OCI-LY3 (cell line): ENCODE measurements around the gene RAB27B.

Experiments
- H2AFZ ChIP-seq: fragments of 200-600, 300-600 bp; shearing (Covaris generic); 2 replicates; pipeline ENCODE4 v1.6.0; 2014; ENCODE audit warnings: antibody characterized with exemption, low read depth, low read length
- H3K27ac ChIP-seq: fragments of 200-600, 300-600 bp; sonication (generic); 2 replicates; pipeline ENCODE4 v1.5.1; 2014; ENCODE audit warnings: mild to moderate bottlenecking, low read length, moderate library complexity, mixed read lengths
- H3K27me3 ChIP-seq: fragments of 200-600, 300-600 bp; sonication (generic); 2 replicates; pipeline ENCODE4 v1.6.1; 2014; ENCODE audit warnings: low read depth, low read length, mixed read lengths
- H3K36me3 ChIP-seq: fragments of 200-600, 300-600 bp; sonication (generic); replicated peaks from 2 replicates; pipeline ENCODE3; 2014; ENCODE audit warnings: low read depth, low read length, mixed read lengths
- H3K4me1 ChIP-seq: fragments of 300-600, 200-600 bp; sonication (generic); 2 replicates; pipeline ENCODE4 v1.6.1; 2014; ENCODE audit warnings: low read length, mixed read lengths
- H3K4me2 ChIP-seq: fragments of 200-600, 300-600 bp; sonication (generic); 2 replicates; pipeline ENCODE4 v1.6.1; 2014; ENCODE audit warnings: low read length, mixed read lengths
- H3K4me3 ChIP-seq: fragments of 300-600, 200-600 bp; sonication (generic); 2 replicates; pipeline ENCODE4 v1.5.1; 2014; ENCODE audit warnings: antibody characterized with exemption, mild to moderate bottlenecking, low read length, moderate library complexity
- H3K79me2 ChIP-seq: fragments of 300-600, 200-600 bp; shearing (Covaris generic); 2 replicates; pipeline ENCODE4 v1.6.1; 2014; ENCODE audit warnings: mild to moderate bottlenecking, low read length, mixed read lengths
- H3K9ac ChIP-seq: fragments of 300-600, 200-600 bp; shearing (Covaris generic); 2 replicates; pipeline ENCODE4 v1.6.0; 2014; ENCODE audit warnings: mild to moderate bottlenecking, low read length, moderate library complexity
- H3K9me3 ChIP-seq: fragments of 200-600, 300-600 bp; shearing (Covaris generic); 2 replicates; pipeline ENCODE4 v1.6.1; 2014; ENCODE audit warnings: low read length, mixed read lengths; ENCODE audit not compliant: insufficient read depth
- H4K20me1 ChIP-seq: fragments of 200-600, 300-600 bp; sonication (generic); 2 replicates; pipeline ENCODE4 v1.6.1; 2016; ENCODE audit warnings: low read length, mixed read lengths; ENCODE audit not compliant: insufficient read depth
- CTCF ChIP-seq: fragments of 200-600, 300-600 bp; sonication (generic); IDR thresholded peaks from 2 replicates; pipeline ENCODE4 v1.5.1; 2014; ENCODE audit warnings: antibody characterized with exemption, low read length, low read depth
- EZH2phosphoT487 ChIP-seq: fragments of 200-600 bp; shearing (Covaris generic); IDR thresholded peaks from 2 replicates; pipeline ENCODE4 v1.6.1; 2018; ENCODE audit warnings: antibody characterized with exemption, mixed run types, low read depth

The RAB27B gene

DNA sequence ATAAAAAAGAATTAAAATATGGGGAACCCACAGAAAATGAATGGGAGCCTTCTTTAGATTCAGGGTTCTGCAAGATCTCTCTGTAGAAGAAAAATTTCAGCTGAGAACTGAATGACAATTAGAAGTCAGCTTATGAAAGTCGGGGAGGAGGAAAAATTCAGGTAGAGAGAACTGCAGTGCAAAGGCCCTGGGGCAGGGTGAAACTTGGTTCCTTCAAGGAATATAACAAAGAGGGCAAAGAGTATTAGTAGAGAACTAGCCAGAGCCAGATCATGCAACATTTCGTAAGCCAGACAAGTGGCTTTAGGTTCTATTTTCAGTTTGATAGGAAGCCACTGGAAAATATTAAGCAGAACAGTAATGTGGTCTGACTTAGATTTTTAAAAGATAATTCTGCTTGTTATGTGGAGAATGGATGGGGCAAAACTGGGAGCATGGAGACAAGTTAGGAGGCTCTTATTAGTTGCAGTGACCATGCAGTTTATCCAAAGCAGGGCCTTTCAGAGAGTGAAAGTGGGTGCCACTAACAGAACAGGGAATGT is 27.9 kb downstream of the RAB27B start:
- H2AFZ ChIP-seq = no peak overlapping the region
- no peaks in the 10 kb centered on the region for H3K79me2 ChIP-seq
- no peak overlapping the region for H3K4me3 ChIP-seq
- H3K27me3 ChIP-seq = peaks cover 3% of the 10 kb centered on the region; the same call in 1 of the 2 replicates
- H3K4me1 ChIP-seq = peaks cover 5% of the 10 kb centered on the region
- H3K9me3 ChIP-seq = no peaks in the 10 kb centered on the region
- H4K20me1 ChIP-seq = no peaks in the 10 kb centered on the region
- TF ChIP-seq CTCF (no peak), EZH2phosphoT487 (no peak)
- no peak overlapping the region for H3K9ac ChIP-seq
- no peak overlapping the region for H3K27ac ChIP-seq
- H3K4me2 ChIP-seq = no peak overlapping the region
- H3K36me3 ChIP-seq = no peaks in the 10 kb centered on the region

- H3K36me3 ChIP-seq = no peaks in the 10 kb centered on the region
- no peak overlapping the region for H3K27ac ChIP-seq
- H3K79me2 ChIP-seq = no peaks in the 10 kb centered on the region
- peaks cover 5% of the 10 kb centered on the region for H3K4me1 ChIP-seq
- H3K4me3 ChIP-seq = no peak overlapping the region
- no peak for TF ChIP-seq CTCF
- no peak for TF ChIP-seq EZH2phosphoT487
- no peak overlapping the region for H2AFZ ChIP-seq
- peaks cover 3% of the 10 kb centered on the region; the same call in 1 of the 2 replicates for H3K27me3 ChIP-seq
- H3K4me2 ChIP-seq = no peak overlapping the region
- no peak overlapping the region for H3K9ac ChIP-seq
- H3K9me3 ChIP-seq = no peaks in the 10 kb centered on the region
- no peaks in the 10 kb centered on the region for H4K20me1 ChIP-seq
Measured at GRCh38 chr18:54857499-54857898, 29.2 kb downstream of the RAB27B start.

DNA sequence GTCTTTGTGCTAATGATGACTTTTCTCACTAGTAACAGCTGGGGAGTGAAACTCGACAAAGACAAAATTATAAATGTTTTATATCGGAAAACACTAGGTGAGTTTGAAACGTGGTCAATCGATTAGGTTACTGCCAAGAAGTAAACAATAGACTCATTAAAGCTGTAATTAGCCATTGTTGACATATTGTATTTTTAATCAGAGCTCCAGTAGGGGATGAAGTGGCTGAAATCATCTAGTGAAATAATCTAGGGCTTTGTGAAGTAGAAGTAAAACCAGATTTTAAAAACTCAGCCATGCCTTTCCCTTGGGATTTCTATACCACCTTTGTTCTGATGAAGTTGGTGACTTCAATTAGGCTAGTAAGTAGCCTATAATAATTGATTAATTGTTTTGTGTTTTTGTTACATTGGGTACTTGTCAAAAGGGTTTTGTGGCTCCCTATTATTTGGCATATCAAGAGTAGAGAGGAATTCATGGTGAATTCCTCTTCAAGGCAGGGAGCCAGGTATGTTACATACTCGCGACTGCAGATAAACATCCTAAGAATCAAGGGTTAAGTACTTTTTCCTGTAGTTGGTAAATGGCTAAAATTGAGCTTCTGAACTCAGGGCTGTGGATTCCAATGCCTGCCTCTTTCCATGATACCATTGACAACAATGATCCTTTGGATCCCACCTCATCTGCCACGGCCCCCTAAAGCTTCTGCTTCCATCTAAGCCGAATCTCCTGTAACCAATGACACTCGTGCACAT is 31.6 kb downstream of the RAB27B start:
- Histone ChIP-seq H3K27ac (no peak overlapping the region), H3K79me2 (no peaks in the 10 kb centered on the region), H3K4me1 (no peaks in the 10 kb centered on the region), H3K27me3 (peaks cover 3% of the 10 kb centered on the region; the same call in 1 of the 2 replicates), H3K9ac (no peak overlapping the region), H4K20me1 (no peaks in the 10 kb centered on the region), H3K9me3 (no peaks in the 10 kb centered on the region), H3K36me3 (no peaks in the 10 kb centered on the region), H3K4me2 (no peak overlapping the region), H3K4me3 (no peak overlapping the region), H2AFZ (no peak overlapping the region)
- TF ChIP-seq EZH2phosphoT487 (no peak), CTCF (no peak)

DNA sequence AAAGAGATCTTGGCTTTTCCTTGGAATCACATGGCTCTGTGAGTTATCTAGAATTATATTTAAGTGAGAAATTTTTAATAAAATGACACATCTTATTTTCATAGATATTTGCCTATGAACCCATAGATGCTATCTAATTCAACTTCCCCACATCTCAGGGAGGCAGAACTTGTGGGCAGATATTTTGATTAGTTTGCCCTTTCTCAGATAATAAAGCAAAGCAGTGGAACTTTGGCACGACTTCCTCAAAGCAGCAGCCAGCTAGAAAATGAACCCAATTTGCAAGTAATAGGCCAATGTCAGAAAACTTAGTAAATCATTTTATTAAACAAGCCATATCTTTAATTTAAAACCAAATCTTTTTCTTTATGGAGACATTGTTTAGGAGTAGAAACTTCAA is 32.7 kb downstream of the RAB27B start:
- Histone ChIP-seq H3K79me2 (no peaks in the 10 kb centered on the region), H3K4me3 (no peak overlapping the region), H3K36me3 (no peaks in the 10 kb centered on the region), H2AFZ (no peak overlapping the region), H3K9me3 (no peaks in the 10 kb centered on the region), H3K27me3 (peaks cover 3% of the 10 kb centered on the region; the same call in 1 of the 2 replicates), H3K4me2 (no peak overlapping the region), H3K27ac (no peak overlapping the region), H3K9ac (no peak overlapping the region), H4K20me1 (no peaks in the 10 kb centered on the region), H3K4me1 (no peaks in the 10 kb centered on the region)
- TF ChIP-seq CTCF (no peak), EZH2phosphoT487 (no peak)
